A549 (cell line): ENCODE data around the gene ANKRD11. TPM values are rescaled to one million over a fixed set of nuclear protein-coding genes. Genes with fewer than 3 reads are reported as not detected.
A peak's percentile ranks its signal among the peaks of the same experiment; 100 is the strongest.
"Not testable (repeated sequence)": the region's sequence is repeated elsewhere in the genome, so short reads cannot be mapped to it uniquely, and the experiment has no call there.

Experiments used
- ATAC-seq, 2 experiments: fragments of 200-7000 bp in 1 of 2; fragments of >200 bp in 1 of 2; cut with Nextera tagmentation in 1 of 2; cut with Tn5 transposase in 1 of 2; 3 replicates each; pipeline versions ENCODE4 v1.8.0 to v1.9.1; 2018 to 2020; ENCODE audit warnings: mild to moderate bottlenecking in 1 of 2, moderate library complexity in 1 of 2
- CTCF ChIA-PET: fragments of 300-600 bp; sonication (Branson Sonifier 250); formaldehyde crosslinking; extraction: SDS; loops from one replicate; lab custom pipeline; 2021; ENCODE audit warnings: antibody characterized with exemption, inconsistent platforms; lab: Yijun Ruan, JAX
- POLR2A ChIA-PET: fragments of 350-600 bp; formaldehyde crosslinking; extraction: SDS; loops from one replicate; lab custom pipeline; 2021; ENCODE audit warnings: antibody characterized with exemption, inconsistent platforms; lab: Yijun Ruan, JAX
- DNase-seq, 2 experiments: peaks; one replicate each; pipeline versions ENCODE4 v3.0.0 to v3.0.0-alpha.2; 2011 to 2016; ENCODE audit warnings: low read depth in 1 of 2, low spot score in 1 of 2
- FAIRE-seq: peaks from 2 replicates; lab custom pipeline; 2011; peaks lifted over from hg19 to GRCh38; lab: Jason Lieb, UNC
- H3K27ac ChIP-seq, 2 experiments: fragments of >200 bp; sonication (Bioruptor Twin); formaldehyde crosslinking; 3 replicates each; pipeline ENCODE4 v1.5.1; 2016 to 2017
- H3K4me1 ChIP-seq: fragments of >200 bp; sonication (Bioruptor Twin); formaldehyde crosslinking; 3 replicates; pipeline ENCODE4 v1.6.1; 2016
- H3K4me2 ChIP-seq: fragments of >200 bp; sonication (Bioruptor Twin); formaldehyde crosslinking; 3 replicates; pipeline ENCODE4 v1.6.1; 2016
- H3K4me3 ChIP-seq: fragments of >200 bp; sonication (Bioruptor Twin); formaldehyde crosslinking; 3 replicates; pipeline ENCODE4 v1.5.1; 2016
- H3K9me3 ChIP-seq: fragments of >200 bp; sonication (Bioruptor Twin); formaldehyde crosslinking; 3 replicates; pipeline ENCODE4 v1.6.1; 2016
- E2F6 ChIP-seq: IDR thresholded peaks from 2 replicates; pipeline ENCODE4 v1.6.1; 2012; ENCODE audit warnings: low read depth, borderline replicate concordance
- EHF ChIP-seq: fragments of 250-450 bp; sonication (Bioruptor Pico); IDR thresholded peaks from 2 replicates; pipeline ENCODE4 v1.5.0; 2020; ENCODE audit warnings: mild to moderate bottlenecking
- EHMT2 ChIP-seq: fragments of 200-600 bp; sonication (generic); IDR thresholded peaks from 2 replicates; pipeline ENCODE4 v1.6.1; 2016; ENCODE audit warnings: antibody characterized with exemption, low read depth, mild to moderate bottlenecking, moderate library complexity
- EP300 ChIP-seq, 2 experiments: fragments of >200 bp; sonication (Bioruptor Twin); formaldehyde crosslinking; IDR thresholded peaks; 2 replicates in 1 of 2; 3 replicates in 1 of 2; pipeline ENCODE4 v1.6.1; 2016 to 2017
- FOSB ChIP-seq: fragments of 250-450 bp; sonication (Bioruptor Pico); IDR thresholded peaks from 2 replicates; pipeline ENCODE4 v1.5.0; 2020; ENCODE audit warnings: mild to moderate bottlenecking, moderate library complexity
- FOSL2 ChIP-seq, 2 experiments: fragments of 450-650 bp in 1 of 2; fragments of >200 bp in 1 of 2; sonication (Bioruptor Twin) in 1 of 2; formaldehyde crosslinking; IDR thresholded peaks; 2 replicates each; pipeline versions ENCODE4 v1.5.0 to v1.6.1; 2016 to 2020; ENCODE audit warnings: mild to moderate bottlenecking in 1 of 2, moderate library complexity in 1 of 2
- JUN ChIP-seq, 2 experiments: fragments of >200 bp; sonication (Bioruptor Twin); formaldehyde crosslinking; IDR thresholded peaks; 2 replicates in 1 of 2; 3 replicates in 1 of 2; pipeline ENCODE4 v1.6.1; 2016 to 2017
- JUNB ChIP-seq: fragments of >200 bp; sonication (Bioruptor Twin); formaldehyde crosslinking; IDR thresholded peaks from 2 replicates; pipeline ENCODE4 v1.6.1; 2016
- MYC ChIP-seq: IDR thresholded peaks from 2 replicates; pipeline ENCODE4 v1.6.1; 2012; ENCODE audit warnings: mild to moderate bottlenecking, inconsistent platforms, low read length, improper control_type of control experiment, borderline replicate concordance
- PBX3 ChIP-seq: IDR thresholded peaks from 2 replicates; pipeline ENCODE4 v1.6.1; 2012
- POLR2AphosphoS2 ChIP-seq: conservative IDR thresholded peaks from 2 replicates; pipeline ENCODE4 v1.6.1; 2012; ENCODE audit warnings: low read length, improper control_type of control experiment, inconsistent platforms
- RAD21 ChIP-seq, 2 experiments: fragments of >200 bp in 1 of 2; sonication (Bioruptor Twin) in 1 of 2; formaldehyde crosslinking in 1 of 2; IDR thresholded peaks in 1 of 2; conservative IDR thresholded peaks in 1 of 2; 2 replicates in 1 of 2; 3 replicates in 1 of 2; pipeline ENCODE4 v1.6.1; 2012 to 2018; ENCODE audit warnings: inconsistent platforms in 1 of 2
- RCOR1 ChIP-seq: fragments of 150-350 bp; IDR thresholded peaks from 2 replicates; pipeline ENCODE4 v1.6.1; 2014; ENCODE audit warnings: antibody characterized with exemption, low read length, low read depth
- SREBF2 ChIP-seq: fragments of 450-650 bp; IDR thresholded peaks from 2 replicates; pipeline ENCODE4 v1.6.1; 2014; ENCODE audit warnings: mild to moderate bottlenecking, moderate library complexity
- USF2 ChIP-seq: fragments of 450-650 bp; IDR thresholded peaks from 2 replicates; pipeline ENCODE4 v1.6.1; 2014; ENCODE audit warnings: antibody characterized with exemption
- ZC3H11A ChIP-seq: fragments of 450-650 bp; IDR thresholded peaks from 2 replicates; pipeline ENCODE4 v1.6.1; 2014; ENCODE audit warnings: antibody characterized with exemption, mild to moderate bottlenecking
- ZFP36 ChIP-seq: fragments of 450-650 bp; IDR thresholded peaks from 2 replicates; pipeline ENCODE4 v1.6.1; 2014; ENCODE audit warnings: borderline replicate concordance; ENCODE audit not compliant: partially characterized antibody
- ZSCAN20 ChIP-seq: fragments of 250-450 bp; sonication (Bioruptor Pico); IDR thresholded peaks from 2 replicates; pipeline ENCODE4 v1.8.0; 2022; ENCODE audit warnings: mild to moderate bottlenecking, moderate library complexity
- WGBS: methylation state at CpG from one replicate; pipeline ENCODE4 v1.1.6; 2017; ENCODE audit errors: missing lambda C conversion rate; 5-methylcytosine and 5-hydroxymethylcytosine counted together
- polyA plus RNA-seq, 4 experiments: library from polyadenylated mRNA; depleted of rRNA in 3 of 4; stranded (reverse); fragments of >200 nt; fragmentation: RNase III in 1 of 4; extraction: RNeasy Plus Mini Kit Qiagen cat#74134 plus additional on column Dnase treatment in 1 of 4; gene quantifications; 2 replicates in 3 of 4; 3 replicates in 1 of 4; pipeline ENCODE4 v1.2.3, GENCODE V29; 2011 to 2017

The ANKRD11 gene
- polyA plus RNA-seq, 2 of the 4 experiments (the other 2 are of a cell fraction), result 53.6 to 54.9 TPM

GRCh38 chr16:89385712-89386111, 104.6 kb downstream of the ANKRD11 start:
- POLR2A ChIA-PET, result no interaction called here
- DNase-seq (no peak), ATAC-seq (no peak), FAIRE-seq (no peak)
- Histone ChIP-seq H3K27ac (no peak overlapping the region), H3K9me3 (no peaks in the 10 kb centered on the region)
- CTCF ChIA-PET, result no interaction called here
- whole genome bisulfite sequencing, result 93% methylated on average over 19 of the region's 21 CpGs
- TF ChIP-seq EP300 (IDR thresholded peaks at IDR 0.05), result no peak
- TF ChIP-seq, all 56 proteins: peak for 0
- H3K4me2 ChIP-seq, result no peak overlapping the region
- no peak overlapping the region for H3K4me3 ChIP-seq
- peaks cover 26% of the 10 kb centered on the region for H3K4me1 ChIP-seq

GRCh38 chr16:89384282-89384681, 106.1 kb downstream of the ANKRD11 start:
- 93% methylated on average over 12 of the region's 12 CpGs for WGBS
- H3K4me3 ChIP-seq, result no peak overlapping the region
- H3K27ac ChIP-seq, result no peak overlapping the region
- POLR2A ChIA-PET, result no interaction called here
- CTCF ChIA-PET, result interaction anchor here (0.7 to 0.9 kb wide), 2 partner anchors 8 to 29 kb away, joined by 3 read pairs; no protein-coding TSS in a partner anchor
- H3K4me1 ChIP-seq, result peaks cover 26% of the 10 kb centered on the region
- H3K9me3 ChIP-seq, result no peaks in the 10 kb centered on the region
- DNase-seq, result no peak
- ATAC-seq, result peak in 1 of 2 experiments; percentile 12; a peak in 2 of 6 replicates
- FAIRE-seq, result no peak
- no peak for TF ChIP-seq JUNB
- no peak for TF ChIP-seq ZC3H11A
- no peak for TF ChIP-seq RCOR1
- TF ChIP-seq FOSB (CRISPR knock-in tag), result no peak
- TF ChIP-seq PBX3, result no peak
- TF ChIP-seq E2F6, result no peak
- no peak for TF ChIP-seq FOSL2 (IDR thresholded peaks at IDR 0.05)
- no peak for TF ChIP-seq FOSL2 (CRISPR knock-in tag; IDR thresholded peaks at IDR 0.05)
- TF ChIP-seq SREBF2, result no peak
- no peak for TF ChIP-seq ZFP36
- no peak for TF ChIP-seq RAD21 (conservative IDR thresholded peaks at IDR 0.05 in 1 of 2, IDR thresholded peaks at IDR 0.05 in 1 of 2)
- TF ChIP-seq, all 56 proteins: peak for 0
- no peak overlapping the region for H3K4me2 ChIP-seq

GRCh38 chr16:89383095-89384003, 107.0 kb downstream of the ANKRD11 start:
- peak; percentile 56 to 69; a peak in 5 of 6 replicates for ATAC-seq
- H3K4me1 ChIP-seq, result peaks cover 26% of the 10 kb centered on the region
- no peak overlapping the region for H3K4me3 ChIP-seq
- no peak for FAIRE-seq
- WGBS, result 78% methylated on average over 29 of the region's 29 CpGs
- DNase-seq, result peak in 1 of 2 experiments; percentile 34
- no peaks in the 10 kb centered on the region for H3K9me3 ChIP-seq
- POLR2A ChIA-PET, result no interaction called here
- peak overlapping the region in 1 of 2 experiments; percentile 3; a peak in 1 of 6 replicates for H3K27ac ChIP-seq
- TF ChIP-seq MYC, result no peak
- no peak for TF ChIP-seq USF2
- no peak for TF ChIP-seq EHMT2
- TF ChIP-seq JUN (IDR thresholded peaks at IDR 0.05), result no peak
- no peak for TF ChIP-seq ZFP36
- TF ChIP-seq ZSCAN20 (CRISPR knock-in tag), result no peak
- TF ChIP-seq EHF, result no peak
- TF ChIP-seq RAD21 (conservative IDR thresholded peaks at IDR 0.05 in 1 of 2, IDR thresholded peaks at IDR 0.05 in 1 of 2), result no peak
- no peak for TF ChIP-seq EP300 (IDR thresholded peaks at IDR 0.05)
- TF ChIP-seq POLR2AphosphoS2, result no peak
- H3K4me2 ChIP-seq, result peak overlapping the region; percentile 48
- CTCF ChIA-PET, result interaction anchor here (0.8 to 1.1 kb wide), 4 partner anchors 16 to 49 kb away, joined by 3 to 5 read pairs (median 3); no protein-coding TSS in a partner anchor

- peaks cover 26% of the 10 kb centered on the region for H3K4me1 ChIP-seq
- FAIRE-seq, H3K9me3 ChIP-seq, H3K4me3 ChIP-seq, POLR2A ChIA-PET, ATAC-seq, H3K27ac ChIP-seq, H3K4me2 ChIP-seq, DNase-seq: not testable (repeated sequence)
- 80% methylated on average over 5 of the region's 5 CpGs for WGBS
- CTCF ChIA-PET, result interaction anchor here (0.8 to 1.1 kb wide), 3 partner anchors 15 to 48 kb away, joined by 3 to 5 read pairs (median 3); no protein-coding TSS in a partner anchor
Observed at GRCh38 chr16:89382555-89382954, 107.8 kb downstream of the ANKRD11 start.
